Measurements from ENCODE around the gene CMIP.
"Not testable (repeated sequence)": the region's sequence is repeated elsewhere in the genome, so short reads cannot be mapped to it uniquely, and the experiment has no call there.

Gene CMIP

GRCh38 chr16:81732699-81733098 lies 288.1 kb downstream of the CMIP start:
- no peak for DNase-seq

- DNase-seq, result no peak
These were observed 288.7 kb downstream of the CMIP start for GRCh38 chr16:81733295-81733694.

GRCh38 chr16:81734632-81735434 lies 290.2 kb downstream of the CMIP start:
- no peak for DNase-seq

GRCh38 chr16:81737885-81738536 lies 293.4 kb downstream of the CMIP start:
- DNase-seq, result peak; percentile 92

- no peak for DNase-seq
These were observed 294.3 kb downstream of the CMIP start for GRCh38 chr16:81738783-81739496.

- DNase-seq, result no peak
These were observed 294.9 kb downstream of the CMIP start for GRCh38 chr16:81739503-81739902.

- no peak for DNase-seq
These were observed 295.6 kb downstream of the CMIP start for GRCh38 chr16:81740169-81740568.

GRCh38 chr16:81741430-81741770 lies 296.8 kb downstream of the CMIP start:
- DNase-seq, result not testable (repeated sequence)

GRCh38 chr16:81744385-81744784 lies 299.8 kb downstream of the CMIP start:
- no peak for DNase-seq

- DNase-seq, result no peak
These were observed 300.3 kb downstream of the CMIP start for GRCh38 chr16:81744911-81745310.

- DNase-seq, result peak; percentile 81
These were observed 301.3 kb downstream of the CMIP start for GRCh38 chr16:81745704-81746558.

GRCh38 chr16:81746566-81746965 lies 302.0 kb downstream of the CMIP start:
- DNase-seq, result no peak

GRCh38 chr16:81748476-81749198 lies 304.0 kb downstream of the CMIP start:
- DNase-seq, result no peak

- no peak for DNase-seq
These were observed 307.7 kb downstream of the CMIP start for GRCh38 chr16:81752225-81752875.

- no peak for DNase-seq
These were observed 308.2 kb downstream of the CMIP start for GRCh38 chr16:81752876-81753227.

- DNase-seq, result no peak
These were observed 310.2 kb downstream of the CMIP start for GRCh38 chr16:81754858-81755257.

GRCh38 chr16:81755915-81756614 lies 311.5 kb downstream of the CMIP start:
- no peak for DNase-seq

- no peak for DNase-seq
These were observed 312.2 kb downstream of the CMIP start for GRCh38 chr16:81756615-81757356.

- DNase-seq, result no peak
These were observed 313.8 kb downstream of the CMIP start for GRCh38 chr16:81758376-81758775.
